Progenitor cell of endocrine pancreas (in vitro differentiated cells): ENCODE measurements around the gene SPTBN1. TPM values are rescaled to one million over a fixed set of nuclear protein-coding genes. Genes with fewer than 3 reads are reported as not detected.

ENCODE experiments used
- DNase-seq: peaks from one replicate; pipeline ENCODE4 v3.0.0; 2021; ENCODE audit warnings: low spot score; ENCODE audit not compliant: unreplicated experiment
- H3K27ac Mint-ChIP-seq: 2 replicates; pipeline ENCODE4 v1.8.0; 2021; ENCODE audit warnings: mild to moderate bottlenecking, moderate library complexity, mixed read lengths
- H3K27me3 Mint-ChIP-seq: 2 replicates; pipeline ENCODE4 v1.8.0; 2021; ENCODE audit warnings: mixed read lengths
- H3K36me3 Mint-ChIP-seq: 2 replicates; pipeline ENCODE4 v1.8.0; 2022; ENCODE audit warnings: mixed read lengths; ENCODE audit not compliant: insufficient read depth
- H3K4me1 Mint-ChIP-seq: 2 replicates; pipeline ENCODE4 v1.8.0; 2021; ENCODE audit warnings: low read depth, mixed read lengths
- H3K4me3 Mint-ChIP-seq: 2 replicates; pipeline ENCODE4 v1.8.0; 2021; ENCODE audit warnings: low read depth, mild to moderate bottlenecking, moderate library complexity, mixed read lengths
- H3K9me3 Mint-ChIP-seq: 2 replicates; pipeline ENCODE4 v1.8.0; 2021; ENCODE audit warnings: low read depth, mixed read lengths
- total RNA-seq: library from RNA; stranded (reverse); gene quantifications from 2 replicates; pipeline ENCODE4 v1.2.1, GENCODE V29; 2021
- TF ChIP-seq, protein P1 (sequence below): fragments of 200-600 bp; sonication (generic); IDR thresholded peaks from one replicate; pipeline ENCODE4 v1.5.0; 2021; ENCODE audit warnings: antibody characterized with exemption, mild to moderate bottlenecking; ENCODE audit not compliant: unreplicated experiment

Gene SPTBN1
- total RNA-seq, 1 donor from 2014 or later = 287 TPM

DNA sequence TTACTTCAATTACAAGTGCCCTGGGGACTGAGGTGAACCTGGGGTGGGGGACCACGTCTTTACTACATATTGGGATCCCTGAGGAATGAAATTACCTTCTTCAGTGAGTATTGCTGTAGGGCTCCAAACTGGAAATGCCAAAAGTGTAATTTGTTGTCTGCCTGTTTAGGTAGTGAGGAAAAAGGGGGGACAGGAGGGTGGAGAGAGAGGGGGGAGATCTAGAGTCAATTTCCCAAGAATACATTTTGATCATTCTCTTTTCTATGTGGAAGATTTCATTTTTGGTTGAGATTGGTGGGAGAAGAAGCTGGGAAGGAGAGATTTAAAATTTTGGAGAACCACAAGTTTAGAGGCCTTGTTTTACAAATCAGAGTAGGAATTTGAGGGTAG, 101.1 kb downstream of the SPTBN1 start:
- Mint-ChIP-seq H3K9me3 (no peaks in the 10 kb centered on the region), H3K27me3 (no peaks in the 10 kb centered on the region), H3K36me3 (no peaks in the 10 kb centered on the region), H3K4me3 (peak overlapping the region; percentile 99), H3K27ac (peak overlapping the region; percentile 97), H3K4me1 (peaks cover 45% of the 10 kb centered on the region)
- DNase-seq = no peak
- TF ChIP-seq, protein P1, sequence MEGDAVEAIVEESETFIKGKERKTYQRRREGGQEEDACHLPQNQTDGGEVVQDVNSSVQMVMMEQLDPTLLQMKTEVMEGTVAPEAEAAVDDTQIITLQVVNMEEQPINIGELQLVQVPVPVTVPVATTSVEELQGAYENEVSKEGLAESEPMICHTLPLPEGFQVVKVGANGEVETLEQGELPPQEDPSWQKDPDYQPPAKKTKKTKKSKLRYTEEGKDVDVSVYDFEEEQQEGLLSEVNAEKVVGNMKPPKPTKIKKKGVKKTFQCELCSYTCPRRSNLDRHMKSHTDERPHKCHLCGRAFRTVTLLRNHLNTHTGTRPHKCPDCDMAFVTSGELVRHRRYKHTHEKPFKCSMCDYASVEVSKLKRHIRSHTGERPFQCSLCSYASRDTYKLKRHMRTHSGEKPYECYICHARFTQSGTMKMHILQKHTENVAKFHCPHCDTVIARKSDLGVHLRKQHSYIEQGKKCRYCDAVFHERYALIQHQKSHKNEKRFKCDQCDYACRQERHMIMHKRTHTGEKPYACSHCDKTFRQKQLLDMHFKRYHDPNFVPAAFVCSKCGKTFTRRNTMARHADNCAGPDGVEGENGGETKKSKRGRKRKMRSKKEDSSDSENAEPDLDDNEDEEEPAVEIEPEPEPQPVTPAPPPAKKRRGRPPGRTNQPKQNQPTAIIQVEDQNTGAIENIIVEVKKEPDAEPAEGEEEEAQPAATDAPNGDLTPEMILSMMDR = no peak

DNA sequence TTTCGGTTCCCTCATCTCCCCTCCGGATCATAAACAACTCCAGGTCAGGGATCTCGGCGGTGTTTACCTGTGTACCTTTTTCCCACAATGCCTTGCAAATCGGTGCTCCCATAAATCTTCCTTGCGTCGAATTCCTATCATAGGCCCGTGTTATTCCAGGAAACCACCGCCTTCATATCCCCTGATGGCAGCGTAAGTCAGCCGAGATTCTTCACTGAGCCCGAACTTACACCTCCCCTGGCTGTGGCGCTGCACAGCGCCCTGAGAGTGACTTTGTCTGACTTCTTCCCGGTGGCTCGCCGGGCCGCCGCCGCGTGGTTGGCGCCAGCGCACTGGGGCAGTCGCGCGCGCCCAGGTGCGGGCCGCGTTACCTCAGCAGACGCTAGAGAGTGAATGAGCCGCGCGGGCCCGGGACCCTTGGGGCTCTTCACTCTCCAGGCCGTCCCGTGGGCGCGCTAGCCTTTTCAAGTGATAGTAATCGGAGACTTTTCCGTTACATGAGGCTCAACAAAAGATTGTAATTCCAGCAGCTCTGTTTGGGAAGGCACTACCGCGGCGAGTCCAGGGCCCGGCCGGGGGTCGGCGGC, 101.6 kb downstream of the SPTBN1 start:
- peak overlapping the region; percentile 97 for H3K27ac Mint-ChIP-seq
- H3K4me1 Mint-ChIP-seq = peaks cover 50% of the 10 kb centered on the region
- peak overlapping the region; percentile 99 for H3K4me3 Mint-ChIP-seq
- H3K9me3 Mint-ChIP-seq = no peaks in the 10 kb centered on the region
- H3K27me3 Mint-ChIP-seq = no peaks in the 10 kb centered on the region
- H3K36me3 Mint-ChIP-seq = no peaks in the 10 kb centered on the region
- peak; percentile 49 for DNase-seq
- TF ChIP-seq, protein P1 = peak; percentile 15

DNA sequence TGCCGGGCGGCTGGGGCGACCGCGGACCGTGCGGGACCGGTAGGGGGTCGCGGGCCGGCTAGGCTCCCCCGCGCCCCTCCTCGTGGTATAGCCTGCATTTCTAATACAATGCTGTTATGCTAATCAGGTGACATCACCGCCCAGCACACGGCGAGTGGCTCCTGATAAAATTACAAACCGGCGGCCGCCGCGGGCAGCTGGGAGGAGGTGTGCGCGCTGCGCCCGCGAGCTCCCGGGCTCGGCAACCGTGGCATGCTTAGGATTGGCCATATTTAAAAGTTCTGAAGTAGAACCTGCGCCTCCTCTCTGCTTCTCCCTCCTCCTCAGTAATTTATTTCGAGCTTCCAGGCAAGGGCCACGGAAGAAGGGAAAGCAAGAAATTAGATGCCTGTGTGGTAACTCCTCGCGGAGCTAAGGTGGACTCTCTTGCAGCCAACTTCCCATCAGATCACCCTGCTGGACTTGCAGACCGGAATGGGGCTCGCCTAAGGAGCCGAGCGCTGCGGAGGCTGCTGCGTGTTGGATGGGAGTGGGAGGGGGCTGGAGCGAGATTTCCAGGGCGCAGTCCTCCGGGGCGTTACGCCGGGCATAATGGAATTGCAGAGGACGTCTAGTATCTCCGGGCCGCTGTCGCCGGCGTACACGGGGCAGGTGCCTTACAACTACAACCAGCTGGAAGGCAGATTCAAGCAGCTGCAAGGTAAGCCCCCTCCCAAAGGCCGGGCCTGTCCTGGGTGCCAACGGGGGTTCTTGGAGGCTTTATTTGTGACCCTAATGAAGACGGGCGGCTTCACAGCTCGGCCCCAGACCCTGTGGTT, 102.3 kb downstream of the SPTBN1 start:
- peak; percentile 58 for DNase-seq
- H3K27me3 Mint-ChIP-seq = no peaks in the 10 kb centered on the region
- H3K36me3 Mint-ChIP-seq = no peaks in the 10 kb centered on the region
- TF ChIP-seq, protein P1 = no peak
- peak overlapping the region; percentile 98 for H3K27ac Mint-ChIP-seq
- H3K4me3 Mint-ChIP-seq = peak overlapping the region; percentile 99
- H3K9me3 Mint-ChIP-seq = no peaks in the 10 kb centered on the region
- peaks cover 55% of the 10 kb centered on the region for H3K4me1 Mint-ChIP-seq

DNA sequence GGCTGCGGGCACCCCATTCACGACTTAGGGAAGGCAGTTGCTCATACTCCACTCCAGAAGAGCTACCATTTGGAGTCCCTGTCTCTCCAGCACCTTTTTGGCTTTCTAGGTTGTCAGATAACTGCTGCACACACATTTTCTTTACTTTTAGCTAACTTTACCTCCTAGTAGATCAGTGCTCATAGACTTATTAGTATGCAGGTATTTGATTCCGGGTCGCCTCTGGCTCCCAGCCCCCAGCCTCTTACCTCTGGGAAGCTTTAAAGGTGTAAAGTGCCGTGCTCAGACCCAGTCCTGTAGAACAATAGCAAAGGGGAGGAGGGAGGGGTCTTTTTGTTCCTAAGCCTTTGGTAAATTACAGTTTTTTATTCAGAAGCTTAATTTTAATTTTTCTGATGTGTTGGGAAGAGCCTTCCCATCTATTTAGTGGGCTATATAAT, 102.9 kb downstream of the SPTBN1 start:
- Mint-ChIP-seq H3K36me3 (no peaks in the 10 kb centered on the region), H3K27ac (peak overlapping the region; percentile 98)

DNA sequence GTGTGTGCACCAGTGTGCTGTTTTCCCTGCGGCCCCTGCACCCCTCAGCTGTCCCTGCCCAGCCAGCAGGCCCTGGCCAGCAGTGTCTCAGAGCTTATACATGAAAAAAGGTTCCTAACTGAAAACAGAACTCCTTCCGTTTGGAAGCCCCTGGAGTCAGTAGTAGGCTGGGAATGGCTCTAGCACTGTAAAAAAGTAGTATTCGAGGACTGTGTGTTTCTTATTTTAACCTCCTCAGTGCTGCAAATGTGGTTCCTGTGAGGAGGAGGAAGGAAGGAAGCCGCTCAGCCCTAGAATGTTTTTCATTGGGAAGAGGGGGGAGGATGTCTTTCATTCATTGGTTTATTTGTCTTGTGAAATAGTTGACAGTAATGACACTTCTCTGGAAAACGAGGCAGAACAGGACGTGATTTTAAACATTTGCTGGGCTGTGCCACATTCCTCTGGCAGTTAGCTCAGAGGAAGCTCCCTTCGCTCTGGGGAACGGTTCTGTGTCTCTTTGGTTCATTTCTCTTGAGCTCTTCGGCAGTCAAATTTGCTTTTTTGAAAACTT, 103.5 kb downstream of the SPTBN1 start:
- H3K27ac Mint-ChIP-seq = peak overlapping the region; percentile 98
- H3K4me3 Mint-ChIP-seq = peak overlapping the region; percentile 99
- no peak for DNase-seq
- no peaks in the 10 kb centered on the region for H3K9me3 Mint-ChIP-seq
- H3K27me3 Mint-ChIP-seq = no peaks in the 10 kb centered on the region
- H3K36me3 Mint-ChIP-seq = no peaks in the 10 kb centered on the region
- TF ChIP-seq, protein P1 = no peak
- H3K4me1 Mint-ChIP-seq = peaks cover 66% of the 10 kb centered on the region

More for the DNA sequence above, 102.9 kb downstream of the SPTBN1 start:
- H3K27me3 Mint-ChIP-seq = no peaks in the 10 kb centered on the region
- peak overlapping the region; percentile 99 for H3K4me3 Mint-ChIP-seq
- no peaks in the 10 kb centered on the region for H3K9me3 Mint-ChIP-seq
- TF ChIP-seq, protein P1 = no peak
- H3K4me1 Mint-ChIP-seq = peaks cover 59% of the 10 kb centered on the region
- no peak for DNase-seq
